NCI-H2107 (cell line): ENCODE results near the gene INHA.

Experiments used
- DNase-seq: peaks from one replicate; lab custom pipeline; 2025; lab: John Stamatoyannopoulos, UW

The INHA gene

DNA sequence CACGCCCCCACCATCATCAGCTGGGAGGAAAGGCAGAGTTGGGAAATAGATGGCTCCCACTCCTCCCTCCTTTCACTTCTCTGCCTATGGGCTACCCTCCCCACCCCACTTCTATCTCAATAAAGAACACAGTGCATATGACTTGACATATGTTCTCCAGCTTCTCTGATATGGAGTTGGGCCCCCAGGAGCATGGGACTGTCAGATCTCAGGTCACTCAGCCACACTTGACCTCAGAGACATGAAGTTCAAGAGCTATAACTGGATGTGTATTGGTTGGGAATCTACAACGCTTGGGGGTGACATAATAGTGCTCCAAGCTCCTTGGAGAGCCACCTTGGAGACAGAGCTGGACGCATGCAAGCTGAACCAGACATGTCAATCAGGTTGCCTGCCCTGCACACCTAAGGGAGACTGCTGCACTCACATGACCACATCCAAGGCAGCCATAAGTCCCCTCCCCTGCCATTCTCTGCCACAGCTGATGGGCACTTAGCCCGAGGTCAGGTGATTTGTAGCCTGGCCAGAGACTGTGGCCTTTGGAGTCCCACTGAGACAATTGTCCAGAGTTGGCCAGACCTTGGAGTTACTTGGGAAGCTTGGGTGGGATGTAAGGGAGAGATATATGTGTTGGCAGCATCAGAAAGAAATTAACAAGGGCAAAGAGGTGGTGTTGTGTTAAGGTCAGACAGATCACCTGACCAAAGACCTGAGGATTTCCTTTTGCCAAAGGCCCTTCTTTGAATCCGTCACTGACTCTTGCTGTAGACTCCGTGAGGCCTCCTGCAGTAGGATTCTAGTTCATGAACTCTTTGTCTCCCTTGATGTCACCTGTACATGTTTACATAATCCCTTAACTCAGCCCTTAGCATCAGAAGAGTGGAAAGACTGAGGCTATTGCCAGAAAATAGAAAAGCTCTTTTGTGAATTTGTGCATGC is 3.7 kb downstream of the INHA start:
- no peak for DNase-seq

- peak; percentile 28 for DNase-seq
These were observed 4.6 kb downstream of the INHA start for GRCh38 chr2:219576505-219577388.

- DNase-seq = no peak
These were observed 6.9 kb downstream of the INHA start for GRCh38 chr2:219578811-219579613.

DNA sequence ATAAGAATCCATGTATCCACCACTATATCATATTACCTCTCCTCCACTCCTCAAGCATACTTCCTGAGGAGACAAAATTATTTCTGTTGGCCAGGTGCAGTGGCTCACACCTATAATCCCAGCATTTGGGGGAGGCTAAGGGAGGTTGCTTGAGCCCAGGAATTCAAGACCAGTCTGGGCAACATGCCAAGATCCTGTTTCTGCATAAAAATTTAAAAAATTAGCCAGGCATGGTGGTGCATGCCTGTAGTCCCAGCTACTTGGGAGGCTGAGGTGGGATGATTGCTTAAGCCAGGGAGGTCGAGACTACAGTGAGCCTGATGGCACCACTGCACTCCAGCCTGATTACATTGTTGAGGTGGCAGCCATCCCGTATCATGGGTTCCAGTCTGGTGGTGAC is 9.2 kb downstream of the INHA start:
- DNase-seq = no peak

DNA sequence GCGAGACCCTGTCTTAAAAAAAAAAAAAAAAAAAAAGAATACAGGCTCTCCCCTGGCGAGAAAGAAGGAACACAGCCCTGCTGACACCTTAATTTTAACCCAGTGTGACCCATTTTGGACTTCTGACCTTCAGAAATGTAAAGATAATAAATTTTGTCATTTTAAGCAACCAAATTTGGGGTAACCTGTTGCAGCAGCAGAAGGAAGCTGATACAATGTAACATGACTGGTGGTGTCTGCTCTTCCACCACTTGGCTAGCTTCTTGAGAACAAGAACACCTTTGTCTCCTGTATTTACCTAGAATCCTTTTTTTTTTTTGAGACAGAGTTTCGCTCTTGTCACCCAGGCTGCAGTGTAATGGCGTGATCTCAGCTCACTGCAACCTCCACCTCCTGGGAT is 19.0 kb downstream of the INHA start:
- DNase-seq = no peak

- DNase-seq = no peak
These were observed 20.6 kb downstream of the INHA start for GRCh38 chr2:219592736-219593135.

GRCh38 chr2:219593154-219593553 is 21.0 kb downstream of the INHA start:
- DNase-seq = no peak

GRCh38 chr2:219595256-219595655 is 23.1 kb downstream of the INHA start:
- no peak for DNase-seq

- no peak for DNase-seq
These were observed 24.9 kb downstream of the INHA start for GRCh38 chr2:219596954-219597551.

DNA sequence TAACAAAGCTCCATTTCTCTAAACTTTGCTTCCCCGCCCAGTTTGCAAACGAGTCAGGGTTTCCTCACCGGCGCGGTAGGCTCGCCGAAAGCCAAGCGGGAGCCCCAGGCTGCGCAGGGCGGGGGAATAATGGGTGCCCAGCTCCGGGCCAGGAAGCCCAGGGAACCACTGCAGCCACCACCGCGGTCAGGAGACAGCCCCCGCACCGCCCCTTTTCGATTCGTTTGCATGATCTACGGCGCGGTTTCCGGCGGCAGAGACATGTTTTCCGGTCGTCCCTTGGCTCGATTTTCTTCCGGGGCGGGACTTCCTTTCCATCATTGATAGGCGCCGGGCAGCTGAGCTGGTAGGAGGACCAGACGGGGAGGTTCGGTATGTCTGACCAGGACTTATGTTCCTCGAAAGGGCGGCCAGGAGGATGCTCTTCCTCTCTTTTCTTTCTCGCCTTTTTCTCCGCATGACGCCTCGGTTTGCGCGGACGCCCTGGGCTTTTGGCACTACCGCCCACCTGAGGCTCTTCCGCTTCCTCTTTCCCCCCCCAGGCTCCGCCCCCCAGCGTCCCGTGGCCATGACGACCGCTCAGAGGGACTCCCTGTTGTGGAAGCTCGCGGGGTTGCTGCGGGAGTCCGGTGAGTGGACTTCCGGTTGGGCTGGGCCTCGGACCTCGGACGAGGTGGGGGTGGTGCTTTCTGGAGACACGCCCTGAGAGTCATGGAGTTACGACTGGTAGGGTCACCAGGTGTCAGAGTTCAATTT is 25.6 kb downstream of the INHA start, which contains the start of gene STK11IP:
STK11IP (plus strand) TSS at position 306 of the 756 bp plus-strand sequence; CDS start at position 569, 263 bp downstream.
- DNase-seq = peak; percentile 86

GRCh38 chr2:219598308-219599078 is 26.4 kb downstream of the INHA start:
- no peak for DNase-seq

- no peak for DNase-seq
These were observed 31.7 kb downstream of the INHA start for GRCh38 chr2:219603771-219604170.

GRCh38 chr2:219605607-219605954 is 33.5 kb downstream of the INHA start:
- no peak for DNase-seq

DNA sequence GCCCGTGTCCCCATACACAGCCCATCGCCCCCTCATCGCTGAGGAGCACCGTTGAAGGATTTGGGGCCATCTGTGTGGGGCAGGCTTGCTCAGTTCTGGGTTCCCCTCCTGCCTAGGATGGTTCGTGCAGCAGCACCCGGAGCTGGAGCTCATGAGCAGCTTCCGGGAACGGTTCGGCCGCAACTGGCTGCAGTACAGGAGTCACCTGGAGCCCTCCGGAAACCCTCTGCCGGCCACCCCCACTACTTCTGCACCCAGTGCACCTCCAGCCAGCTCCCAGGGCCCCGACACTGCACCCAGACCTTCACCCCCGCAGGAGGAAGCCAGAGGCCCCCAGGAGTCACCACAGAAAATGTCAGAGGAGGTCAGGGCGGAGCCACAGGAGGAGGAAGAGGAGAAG is 35.8 kb downstream of the INHA start:
- no peak for DNase-seq

- DNase-seq = no peak
These were observed 36.4 kb downstream of the INHA start for GRCh38 chr2:219608399-219608964.

DNA sequence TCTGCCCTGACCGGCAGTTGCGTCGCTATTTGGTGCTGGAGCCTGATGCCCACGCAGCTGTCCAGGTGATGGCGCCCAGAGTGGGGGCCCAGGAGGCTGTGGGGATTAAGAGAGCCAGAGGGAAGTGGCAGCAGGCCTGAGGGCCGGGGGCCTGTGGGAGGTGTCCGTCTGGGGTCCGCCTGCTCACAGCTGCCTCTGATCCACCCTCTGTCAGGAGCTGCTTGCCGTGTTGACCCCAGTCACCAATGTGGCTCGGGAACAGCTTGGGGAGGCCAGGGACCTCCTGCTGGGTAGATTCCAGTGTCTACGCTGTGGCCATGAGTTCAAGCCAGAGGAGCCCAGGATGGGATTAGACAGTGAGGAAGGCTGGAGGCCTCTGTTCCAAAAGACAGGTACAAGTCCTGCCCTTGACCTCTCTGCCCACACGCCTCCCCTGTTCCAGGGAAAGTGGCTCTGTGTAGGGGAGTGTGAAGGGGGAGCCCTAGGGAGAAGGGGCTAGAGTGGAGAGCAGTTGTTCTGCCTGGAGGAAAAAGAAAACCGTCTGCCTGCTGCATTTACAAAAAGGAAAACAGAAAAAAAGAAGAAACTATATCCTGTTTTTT is 37.1 kb downstream of the INHA start:
- DNase-seq = no peak

DNA sequence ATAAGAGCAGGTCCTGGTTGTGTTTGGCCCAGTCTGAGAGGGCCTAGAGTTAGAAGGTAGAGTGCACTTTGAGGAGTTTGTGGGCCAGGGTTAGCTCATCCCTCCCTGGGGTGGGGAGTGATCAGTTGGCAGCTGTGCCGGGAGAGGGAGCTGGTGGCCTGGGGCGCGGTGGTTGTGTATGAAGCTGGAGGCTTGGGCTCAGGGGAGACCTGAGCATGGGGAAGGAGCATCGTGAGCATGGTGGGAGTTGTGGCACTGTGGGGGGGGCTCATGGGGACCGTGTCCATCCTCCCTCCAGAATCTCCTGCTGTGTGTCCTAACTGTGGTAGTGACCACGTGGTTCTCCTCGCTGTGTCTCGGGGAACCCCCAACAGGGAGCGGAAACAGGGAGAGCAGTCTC is 39.2 kb downstream of the INHA start:
- DNase-seq = no peak

GRCh38 chr2:219611866-219612576 is 39.9 kb downstream of the INHA start:
- DNase-seq = no peak
